GM18507 (cell line): ENCODE measurements around the gene TMEM119.
"Not testable (repeated sequence)": the region's sequence is repeated elsewhere in the genome, so short reads cannot be mapped to it uniquely, and the experiment has no call there.

Source experiments
- DNase-seq: peaks from one replicate; pipeline ENCODE4 v3.0.0; 2011; ENCODE audit warnings: low read depth; ENCODE audit not compliant: insufficient read length; ENCODE audit errors: extremely low spot score
- FAIRE-seq: peaks from 2 replicates; lab custom pipeline; 2011; peaks lifted over from hg19 to GRCh38; lab: Jason Lieb, UNC

Gene TMEM119

GRCh38 chr12:108635201-108635996, 37.5 kb upstream of the TMEM119 start:
- DNase-seq: peak; percentile 56
- peak; percentile 95 for FAIRE-seq

GRCh38 chr12:108634341-108634751, 36.5 kb upstream of the TMEM119 start:
- FAIRE-seq (no peak), DNase-seq (no peak)

- DNase-seq: peak; percentile 75
- FAIRE-seq: peak; percentile 94
Measured at GRCh38 chr12:108633534-108634248, 35.8 kb upstream of the TMEM119 start, which contains the start of gene SELPLG. TSS of gene SELPLG (minus strand) at chr12:108633894. CDS start at chr12:108624307, 9,587 bp downstream.

GRCh38 chr12:108633081-108633533, 35.2 kb upstream of the TMEM119 start:
- DNase-seq (no peak), FAIRE-seq (no peak)

GRCh38 chr12:108631261-108631660, 33.4 kb upstream of the TMEM119 start:
- FAIRE-seq: not testable (repeated sequence)

GRCh38 chr12:108630481-108631207, 32.8 kb upstream of the TMEM119 start:
- no peak for DNase-seq
- FAIRE-seq: no peak

More at GRCh38 chr12:108631261-108631660, 33.4 kb upstream of the TMEM119 start:
- not testable (repeated sequence) for DNase-seq

- no peak for DNase-seq
- FAIRE-seq: no peak
Measured at GRCh38 chr12:108629824-108630476, 32.1 kb upstream of the TMEM119 start.

GRCh38 chr12:108629151-108629550, 31.3 kb upstream of the TMEM119 start:
- no peak for DNase-seq
- FAIRE-seq: no peak

GRCh38 chr12:108627134-108627920, 29.4 kb upstream of the TMEM119 start:
- peak; percentile 31 for FAIRE-seq

GRCh38 chr12:108625228-108625627, 27.3 kb upstream of the TMEM119 start:
- FAIRE-seq (no peak), DNase-seq (no peak)

More at GRCh38 chr12:108627134-108627920, 29.4 kb upstream of the TMEM119 start:
- DNase-seq: no peak

GRCh38 chr12:108623577-108623976, 25.7 kb upstream of the TMEM119 start:
- no peak for DNase-seq
- FAIRE-seq: no peak

- FAIRE-seq (no peak), DNase-seq (no peak)
Measured at GRCh38 chr12:108622921-108623514, 25.1 kb upstream of the TMEM119 start.

- FAIRE-seq: peak; percentile 45
- no peak for DNase-seq
Measured at GRCh38 chr12:108622421-108622820, 24.5 kb upstream of the TMEM119 start.

- no peak for FAIRE-seq
- no peak for DNase-seq
Measured at GRCh38 chr12:108621161-108621560, 23.3 kb upstream of the TMEM119 start.

- FAIRE-seq (no peak), DNase-seq (no peak)
Measured at GRCh38 chr12:108620236-108620879, 22.5 kb upstream of the TMEM119 start.

- DNase-seq (no peak), FAIRE-seq (no peak)
Measured at GRCh38 chr12:108619369-108620160, 21.7 kb upstream of the TMEM119 start.

- FAIRE-seq, DNase-seq: not testable (repeated sequence)
Measured at GRCh38 chr12:108618953-108619274, 21.0 kb upstream of the TMEM119 start.
